Osteocyte (in vitro differentiated cells): ENCODE measurements around the gene NUAK1. TPM values are rescaled to one million over a fixed set of nuclear protein-coding genes. Genes with fewer than 3 reads are reported as not detected.

Source experiments
- DNase-seq: peaks from one replicate; pipeline ENCODE4 v3.0.0; 2021; ENCODE audit warnings: mixed read lengths; ENCODE audit not compliant: unreplicated experiment; ENCODE audit errors: extremely low spot score
- H3K27ac Mint-ChIP-seq: one replicate; pipeline ENCODE4 v1.8.0; 2021; ENCODE audit warnings: mild to moderate bottlenecking, mixed read lengths; ENCODE audit not compliant: unreplicated experiment
- H3K27me3 Mint-ChIP-seq: one replicate; pipeline ENCODE4 v1.8.0; 2021; ENCODE audit warnings: mixed read lengths; ENCODE audit not compliant: unreplicated experiment
- H3K36me3 Mint-ChIP-seq: one replicate; pipeline ENCODE4 v1.8.0; 2021; ENCODE audit warnings: mixed read lengths; ENCODE audit not compliant: unreplicated experiment
- H3K4me1 Mint-ChIP-seq: one replicate; pipeline ENCODE4 v1.8.0; 2021; ENCODE audit warnings: mixed read lengths; ENCODE audit not compliant: unreplicated experiment
- H3K4me3 Mint-ChIP-seq: one replicate; pipeline ENCODE4 v1.8.0; 2021; ENCODE audit warnings: mild to moderate bottlenecking, moderate library complexity, mixed read lengths; ENCODE audit not compliant: unreplicated experiment
- H3K9me3 Mint-ChIP-seq: one replicate; pipeline ENCODE4 v1.8.0; 2021; ENCODE audit warnings: mixed read lengths; ENCODE audit not compliant: unreplicated experiment
- CTCF ChIP-seq: fragments of 200-600 bp; sonication (generic); IDR thresholded peaks from 2 replicates; pipeline ENCODE4 v1.5.0; 2021; ENCODE audit warnings: antibody characterized with exemption, mild to moderate bottlenecking, moderate library complexity
- total RNA-seq: library from RNA; stranded (reverse); gene quantifications from 2 replicates; pipeline ENCODE4 v1.2.1, GENCODE V29; 2021

NUAK1 gene
- total RNA-seq, 1 donor from 2014 or later = 21.1 TPM

GRCh38 chr12:106181401-106182114, 42.8 kb upstream of the NUAK1 start:
- no peak for TF ChIP-seq CTCF
- peaks cover 9% of the 10 kb centered on the region for H3K4me1 Mint-ChIP-seq
- H3K9me3 Mint-ChIP-seq = no peaks in the 10 kb centered on the region
- H3K36me3 Mint-ChIP-seq = no peaks in the 10 kb centered on the region
- no peak for DNase-seq
- H3K27me3 Mint-ChIP-seq = no peaks in the 10 kb centered on the region
- H3K4me3 Mint-ChIP-seq = no peak overlapping the region
- H3K27ac Mint-ChIP-seq = no peak overlapping the region

- no peak overlapping the region for H3K4me3 Mint-ChIP-seq
- no peak for TF ChIP-seq CTCF
These were observed 40.3 kb upstream of the NUAK1 start for GRCh38 chr12:106179086-106179485.

GRCh38 chr12:106178562-106178961, 39.8 kb upstream of the NUAK1 start:
- H3K4me3 Mint-ChIP-seq = no peak overlapping the region
- no peaks in the 10 kb centered on the region for H3K9me3 Mint-ChIP-seq
- no peak overlapping the region for H3K27ac Mint-ChIP-seq

More at GRCh38 chr12:106179086-106179485, 40.3 kb upstream of the NUAK1 start:
- H3K27me3 Mint-ChIP-seq = no peaks in the 10 kb centered on the region
- H3K4me1 Mint-ChIP-seq = peaks cover 16% of the 10 kb centered on the region
- peak overlapping the region; percentile 28 for H3K27ac Mint-ChIP-seq
- no peak for DNase-seq
- H3K9me3 Mint-ChIP-seq = no peaks in the 10 kb centered on the region
- no peaks in the 10 kb centered on the region for H3K36me3 Mint-ChIP-seq

GRCh38 chr12:106176560-106176959, 37.8 kb upstream of the NUAK1 start:
- no peak for DNase-seq
- Mint-ChIP-seq H3K36me3 (no peaks in the 10 kb centered on the region), H3K4me3 (no peak overlapping the region), H3K4me1 (peaks cover 16% of the 10 kb centered on the region), H3K27ac (no peak overlapping the region), H3K9me3 (no peaks in the 10 kb centered on the region), H3K27me3 (peaks cover 6% of the 10 kb centered on the region)
- no peak for TF ChIP-seq CTCF

More at GRCh38 chr12:106178562-106178961, 39.8 kb upstream of the NUAK1 start:
- TF ChIP-seq CTCF = no peak
- no peaks in the 10 kb centered on the region for H3K27me3 Mint-ChIP-seq
- no peak for DNase-seq
- H3K4me1 Mint-ChIP-seq = peaks cover 16% of the 10 kb centered on the region
- no peaks in the 10 kb centered on the region for H3K36me3 Mint-ChIP-seq

GRCh38 chr12:106174876-106175275, 36.1 kb upstream of the NUAK1 start:
- H3K27ac Mint-ChIP-seq = peak overlapping the region; percentile 7
- H3K36me3 Mint-ChIP-seq = peaks cover 1% of the 10 kb centered on the region
- H3K27me3 Mint-ChIP-seq = peaks cover 18% of the 10 kb centered on the region
- no peak overlapping the region for H3K4me3 Mint-ChIP-seq
- no peak for DNase-seq
- H3K4me1 Mint-ChIP-seq = peaks cover 16% of the 10 kb centered on the region
- TF ChIP-seq CTCF = no peak
- H3K9me3 Mint-ChIP-seq = no peaks in the 10 kb centered on the region
